Fibroblast of the aortic adventitia (primary cell): ENCODE results near the gene CPXM2. TPM values are rescaled to one million over a fixed set of nuclear protein-coding genes. Genes with fewer than 3 reads are reported as not detected.

ENCODE experiments used
- DNase-seq: peaks from one replicate; pipeline ENCODE4 v3.0.0-alpha.2; 2010; ENCODE audit warnings: low read depth
- H3K4me3 ChIP-seq: 2 replicates; pipeline ENCODE4 v1.5.1; 2011; ENCODE audit warnings: low read depth, mild to moderate bottlenecking, control low read depth, low read length, moderate library complexity
- total RNA-seq: library from RNA; depleted of rRNA; stranded (reverse); fragments of >200 nt; gene quantifications from 2 replicates; pipeline ENCODE4 v1.2.3, GENCODE V29; 2012; ENCODE audit warnings: low replicate concordance
- TF ChIP-seq, protein P1 (sequence below): IDR thresholded peaks from 2 replicates; pipeline ENCODE4 v1.5.1; 2011; ENCODE audit warnings: mild to moderate bottlenecking, low read length, control low read depth, inconsistent platforms; ENCODE audit not compliant: insufficient read depth

The CPXM2 gene
- total RNA-seq, 1 donor = 64.0 TPM

DNA sequence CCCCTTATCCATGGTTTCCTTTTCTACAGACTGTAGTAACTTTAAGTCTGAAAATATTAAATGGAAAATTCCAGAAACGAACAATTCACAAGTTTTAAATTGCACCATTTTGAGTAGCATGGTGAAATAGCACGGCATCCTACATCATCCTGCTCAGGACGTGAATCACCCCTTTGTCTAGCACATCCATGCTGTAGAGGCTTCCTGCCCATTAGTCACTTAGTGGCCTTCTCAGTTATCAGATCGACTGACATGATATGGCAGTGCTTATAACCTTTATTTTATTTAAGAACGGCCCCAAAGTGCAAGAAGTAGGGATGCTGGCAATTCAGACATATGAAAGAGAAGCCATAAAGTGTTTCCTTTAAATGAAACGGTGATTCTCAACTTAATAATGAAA, 82.7 kb downstream of the CPXM2 start:
- H3K4me3 ChIP-seq = no peak overlapping the region
- DNase-seq = peak; percentile 94
- TF ChIP-seq, protein P1, sequence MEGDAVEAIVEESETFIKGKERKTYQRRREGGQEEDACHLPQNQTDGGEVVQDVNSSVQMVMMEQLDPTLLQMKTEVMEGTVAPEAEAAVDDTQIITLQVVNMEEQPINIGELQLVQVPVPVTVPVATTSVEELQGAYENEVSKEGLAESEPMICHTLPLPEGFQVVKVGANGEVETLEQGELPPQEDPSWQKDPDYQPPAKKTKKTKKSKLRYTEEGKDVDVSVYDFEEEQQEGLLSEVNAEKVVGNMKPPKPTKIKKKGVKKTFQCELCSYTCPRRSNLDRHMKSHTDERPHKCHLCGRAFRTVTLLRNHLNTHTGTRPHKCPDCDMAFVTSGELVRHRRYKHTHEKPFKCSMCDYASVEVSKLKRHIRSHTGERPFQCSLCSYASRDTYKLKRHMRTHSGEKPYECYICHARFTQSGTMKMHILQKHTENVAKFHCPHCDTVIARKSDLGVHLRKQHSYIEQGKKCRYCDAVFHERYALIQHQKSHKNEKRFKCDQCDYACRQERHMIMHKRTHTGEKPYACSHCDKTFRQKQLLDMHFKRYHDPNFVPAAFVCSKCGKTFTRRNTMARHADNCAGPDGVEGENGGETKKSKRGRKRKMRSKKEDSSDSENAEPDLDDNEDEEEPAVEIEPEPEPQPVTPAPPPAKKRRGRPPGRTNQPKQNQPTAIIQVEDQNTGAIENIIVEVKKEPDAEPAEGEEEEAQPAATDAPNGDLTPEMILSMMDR = no peak

DNA sequence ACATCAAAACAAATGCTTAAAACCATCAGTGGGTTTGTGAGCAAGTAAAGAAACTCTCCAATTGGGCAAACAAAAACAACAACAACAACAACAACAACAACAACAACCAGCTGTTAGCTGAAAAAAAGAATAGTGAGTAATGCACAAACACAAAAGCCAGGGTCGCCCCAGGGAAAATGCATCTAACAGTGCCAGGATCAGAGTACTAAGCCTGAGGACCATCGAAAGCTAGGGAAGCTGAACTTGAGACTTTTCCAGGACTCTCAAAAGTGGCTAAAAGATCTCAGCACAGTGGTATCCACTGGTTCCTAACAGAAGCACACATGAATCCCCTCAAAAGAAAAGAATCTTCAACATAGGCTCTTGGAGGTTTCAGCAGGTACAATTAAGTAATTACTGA, 83.3 kb downstream of the CPXM2 start:
- DNase-seq = peak; percentile 28
- TF ChIP-seq, protein P1 = no peak
- H3K4me3 ChIP-seq = no peak overlapping the region

DNA sequence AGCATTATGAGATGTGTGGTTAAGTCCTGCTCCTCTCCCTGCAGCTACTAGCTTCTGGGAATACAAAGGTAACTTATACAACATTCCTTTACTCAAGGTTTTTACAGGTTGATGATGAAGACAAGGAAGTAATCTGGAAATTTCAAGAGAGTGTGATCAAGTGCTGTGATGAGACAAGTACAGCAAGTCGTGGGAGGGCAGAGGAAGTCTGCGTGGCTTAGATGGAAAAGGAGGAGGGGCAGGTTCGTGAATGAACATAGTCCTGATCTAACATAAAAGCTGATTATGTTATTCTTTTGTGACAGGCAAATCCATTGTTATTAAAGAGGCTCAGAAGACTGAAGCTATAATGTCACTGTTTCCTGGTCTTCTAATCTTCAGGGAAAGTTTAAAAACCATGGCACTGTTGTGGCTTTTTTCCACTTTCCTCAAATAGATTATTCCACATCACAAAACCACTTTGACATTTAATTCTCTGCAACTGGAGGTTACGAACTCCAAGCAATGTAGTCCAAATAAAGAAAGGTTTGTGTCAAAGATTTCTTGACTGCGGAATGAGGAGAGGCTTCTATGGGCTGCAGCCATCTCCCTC, 84.1 kb downstream of the CPXM2 start:
- H3K4me3 ChIP-seq = no peak overlapping the region
- TF ChIP-seq, protein P1 = no peak
- peak; percentile 41 for DNase-seq

DNA sequence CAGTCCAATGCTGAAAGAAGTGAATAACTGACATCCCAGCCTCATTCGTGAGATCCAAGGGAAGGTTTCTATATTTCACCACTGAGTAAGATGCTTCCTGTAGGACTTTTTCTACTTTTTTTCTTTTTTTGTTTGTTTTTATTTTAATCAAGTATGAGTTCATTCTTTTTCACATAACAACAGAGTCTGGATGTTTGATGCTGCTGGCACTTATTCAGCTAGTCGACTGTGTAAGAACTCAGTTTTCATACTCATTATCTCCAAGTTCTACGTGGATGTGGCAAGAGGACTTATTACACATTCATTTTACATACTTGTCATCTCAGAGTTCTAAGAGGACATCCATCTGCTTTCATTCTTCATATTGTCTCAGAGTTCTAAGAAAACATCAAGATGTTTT, 86.9 kb downstream of the CPXM2 start:
- no peak overlapping the region for H3K4me3 ChIP-seq
- TF ChIP-seq, protein P1 = no peak
- peak; percentile 94 for DNase-seq

DNA sequence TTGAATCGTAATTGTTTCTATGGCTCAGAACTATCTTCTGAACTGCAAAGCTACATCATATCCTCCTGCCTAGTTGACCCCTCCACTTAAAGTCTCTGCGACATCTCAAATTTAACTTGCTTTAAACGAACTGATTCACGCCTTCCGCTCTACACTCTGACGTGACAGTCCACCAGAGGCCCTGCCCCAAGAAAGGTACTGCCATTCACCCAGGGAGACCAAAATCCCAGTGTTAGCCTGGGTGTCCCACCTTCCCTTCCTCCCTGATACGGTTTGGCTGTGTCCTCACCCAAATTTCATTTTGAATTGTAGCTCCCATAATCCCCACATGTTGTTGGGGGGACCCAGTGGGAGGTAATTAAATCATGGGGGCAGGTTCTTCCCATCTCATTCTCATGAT, 90.8 kb downstream of the CPXM2 start:
- TF ChIP-seq, protein P1 = no peak
- H3K4me3 ChIP-seq = no peak overlapping the region
- DNase-seq = no peak

DNA sequence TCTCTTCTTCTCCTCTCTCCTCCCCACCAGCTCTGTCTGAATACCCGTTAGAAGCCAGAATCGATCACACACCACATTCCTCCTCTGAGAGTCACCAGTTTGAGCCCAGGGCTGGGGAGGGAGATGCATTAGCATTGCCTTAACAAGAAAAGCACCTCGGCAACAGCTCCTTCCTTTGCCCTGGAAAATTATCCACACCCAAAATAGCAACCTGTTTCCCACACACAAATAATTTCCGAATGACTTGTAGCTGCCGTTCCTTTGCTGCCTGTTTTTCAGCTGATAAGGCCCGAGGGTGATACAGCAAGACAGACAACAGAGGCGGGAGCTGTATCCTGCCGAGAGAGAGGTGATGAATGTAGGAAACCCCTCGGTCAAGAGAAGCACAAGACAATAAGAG, 91.3 kb downstream of the CPXM2 start:
- peak; percentile 60 for DNase-seq
- TF ChIP-seq, protein P1 = no peak
- no peak overlapping the region for H3K4me3 ChIP-seq

DNA sequence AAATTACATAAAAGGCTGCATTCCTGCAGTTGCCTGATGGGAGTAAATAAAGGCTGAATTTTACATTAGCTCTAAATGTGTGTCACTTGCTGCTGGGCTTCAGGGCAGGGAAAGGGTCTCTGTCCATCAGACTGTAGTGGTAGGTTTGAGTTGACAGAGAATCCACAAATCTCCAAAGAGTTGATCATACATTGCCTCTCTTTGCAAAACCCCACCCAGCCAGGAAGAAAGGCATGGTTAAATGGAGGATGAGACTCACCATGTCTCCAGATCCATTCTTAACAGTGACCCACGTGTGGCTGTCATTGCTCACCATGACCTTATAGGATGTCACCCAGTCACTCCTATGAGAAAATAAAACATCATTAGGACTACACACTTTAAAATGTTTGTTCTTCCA, 92.8 kb downstream of the CPXM2 start:
- TF ChIP-seq, protein P1 = no peak
- DNase-seq = no peak
- H3K4me3 ChIP-seq = no peak overlapping the region
